Ishikawa (cell line): Measurements from ENCODE around the gene SIRT5.

ENCODE experiments used
- CREB1 ChIP-seq: IDR thresholded peaks from 2 replicates; pipeline ENCODE4 v1.6.1; 2012; ENCODE audit warnings: low read depth
- EGR1 ChIP-seq: IDR thresholded peaks from 2 replicates; pipeline ENCODE4 v1.6.1; 2012
- EP300 ChIP-seq: IDR thresholded peaks from 2 replicates; pipeline ENCODE4 v1.6.1; 2012; ENCODE audit warnings: borderline replicate concordance
- FOXM1 ChIP-seq: IDR thresholded peaks from 2 replicates; pipeline ENCODE4 v1.6.1; 2012; ENCODE audit warnings: low read depth, borderline replicate concordance
- MAX ChIP-seq: IDR thresholded peaks from 2 replicates; pipeline ENCODE4 v1.6.1; 2012
- NFIC ChIP-seq: IDR thresholded peaks from 2 replicates; pipeline ENCODE4 v1.6.1; 2012
- RAD21 ChIP-seq: IDR thresholded peaks from 2 replicates; pipeline ENCODE4 v1.6.1; 2012; ENCODE audit warnings: low read depth
- REST ChIP-seq: IDR thresholded peaks from 2 replicates; pipeline ENCODE4 v1.6.1; 2012; ENCODE audit warnings: low read depth, mild to moderate bottlenecking
- TAF1 ChIP-seq: IDR thresholded peaks from 2 replicates; pipeline ENCODE4 v1.6.1; 2012; ENCODE audit warnings: low read depth, mild to moderate bottlenecking
- TCF12 ChIP-seq: IDR thresholded peaks from 2 replicates; pipeline ENCODE4 v1.6.1; 2012; ENCODE audit warnings: low read depth
- USF1 ChIP-seq: IDR thresholded peaks from 2 replicates; pipeline ENCODE4 v1.6.1; 2012
- YY1 ChIP-seq: IDR thresholded peaks from 2 replicates; pipeline ENCODE4 v1.6.1; 2012; ENCODE audit warnings: low read depth
- ZBTB7A ChIP-seq: IDR thresholded peaks from 2 replicates; pipeline ENCODE4 v1.6.1; 2012; ENCODE audit warnings: low read depth

GRCh38 chr6:13638626-13639025 lies 64.2 kb downstream of the SIRT5 start:
- TF ChIP-seq TAF1 (no peak), YY1 (no peak), CREB1 (no peak), REST (no peak), RAD21 (no peak), EGR1 (no peak), MAX (no peak), NFIC (no peak), EP300 (no peak), FOXM1 (no peak), ZBTB7A (no peak), TCF12 (no peak), USF1 (no peak)
